Activated CD4-positive, alpha-beta T cell treated with anti-CD3 and anti-CD28 coated beads, Interleukin-2, amount 10 ng/mL, durations not matched to agents 7 days and 5 days (primary cell): ENCODE results near the gene SLC27A1. TPM values are rescaled to one million over a fixed set of nuclear protein-coding genes. Genes with fewer than 3 reads are reported as not detected.
A peak's percentile ranks its signal among the peaks of the same experiment; 100 is the strongest.
"Not testable (repeated sequence)": the region's sequence is repeated elsewhere in the genome, so short reads cannot be mapped to it uniquely, and the experiment has no call there.

Experiments used
- CTCF ChIA-PET: fragments of 350-600 bp; sonication (Branson Sonifier 250); formaldehyde crosslinking; loops from one replicate; lab custom pipeline; 2021; ENCODE audit warnings: antibody characterized with exemption; lab: Charles Lee
- POLR2A ChIA-PET: fragments of 350-600 bp; sonication (Branson Sonifier 250); formaldehyde crosslinking; loops from one replicate; lab custom pipeline; 2021; ENCODE audit warnings: antibody characterized with exemption; lab: Charles Lee
- DNase-seq: peaks from one replicate; pipeline ENCODE4 v3.0.0-alpha.2; 2020
- H3K27ac Mint-ChIP-seq: one replicate; pipeline ENCODE4 v1.8.0; 2021; ENCODE audit warnings: mild to moderate bottlenecking, moderate library complexity, mixed read lengths
- H3K27me3 Mint-ChIP-seq: one replicate; pipeline ENCODE4 v1.8.0; 2021; ENCODE audit warnings: mixed read lengths
- H3K36me3 Mint-ChIP-seq: one replicate; pipeline ENCODE4 v1.8.0; 2021; ENCODE audit warnings: low read depth, mixed read lengths
- H3K4me1 Mint-ChIP-seq: one replicate; pipeline ENCODE4 v1.8.0; 2021; ENCODE audit warnings: mixed read lengths
- H3K4me3 Mint-ChIP-seq: one replicate; pipeline ENCODE4 v1.8.0; 2021; ENCODE audit warnings: mild to moderate bottlenecking, moderate library complexity, mixed read lengths
- H3K9me3 Mint-ChIP-seq: one replicate; pipeline ENCODE4 v1.8.0; 2021; ENCODE audit warnings: mixed read lengths
- total RNA-seq, 2 experiments: library from RNA; stranded (reverse); gene quantifications; one replicate each; pipeline ENCODE4 v1.2.3, GENCODE V29; 2021

The SLC27A1 gene
- total RNA-seq, 2 experiments from 2014 or later = 2.1 to 2.8 TPM

GRCh38 chr19:17540174-17540573 is 69.8 kb downstream of the SLC27A1 start:
- no peak overlapping the region for H3K27ac Mint-ChIP-seq
- H3K36me3 Mint-ChIP-seq = no peaks in the 10 kb centered on the region
- H3K4me1 Mint-ChIP-seq = peaks cover 14% of the 10 kb centered on the region
- CTCF ChIA-PET = interaction anchor here (1.3 kb wide), 1 partner anchor 44 kb away, joined by 8 read pairs; no protein-coding TSS in a partner anchor
- POLR2A ChIA-PET = no interaction called here
- H3K9me3 Mint-ChIP-seq = no peaks in the 10 kb centered on the region
- H3K4me3 Mint-ChIP-seq = no peak overlapping the region
- peaks cover 13% of the 10 kb centered on the region for H3K27me3 Mint-ChIP-seq
- DNase-seq = no peak

- ChIA-PET CTCF (interaction anchor here (0.6 kb wide), 1 partner anchor 103 kb away, joined by 3 read pairs; no protein-coding TSS in a partner anchor), POLR2A (no interaction called here)
- H3K36me3 Mint-ChIP-seq = no peaks in the 10 kb centered on the region
- peaks cover 13% of the 10 kb centered on the region for H3K27me3 Mint-ChIP-seq
- peaks cover 14% of the 10 kb centered on the region for H3K4me1 Mint-ChIP-seq
- DNase-seq = no peak
- H3K27ac Mint-ChIP-seq = no peak overlapping the region
- H3K4me3 Mint-ChIP-seq = no peak overlapping the region
- no peaks in the 10 kb centered on the region for H3K9me3 Mint-ChIP-seq
Measured at GRCh38 chr19:17541184-17541759, 70.9 kb downstream of the SLC27A1 start.

- Mint-ChIP-seq H3K27me3 (peaks cover 13% of the 10 kb centered on the region), H3K36me3 (no peaks in the 10 kb centered on the region), H3K4me1 (peaks cover 14% of the 10 kb centered on the region), H3K4me3 (no peak overlapping the region), H3K27ac (no peak overlapping the region), H3K9me3 (no peaks in the 10 kb centered on the region)
- DNase-seq = no peak
- CTCF ChIA-PET = no interaction called here
- POLR2A ChIA-PET = no interaction called here
Measured at GRCh38 chr19:17542042-17542441, 71.7 kb downstream of the SLC27A1 start.

DNA sequence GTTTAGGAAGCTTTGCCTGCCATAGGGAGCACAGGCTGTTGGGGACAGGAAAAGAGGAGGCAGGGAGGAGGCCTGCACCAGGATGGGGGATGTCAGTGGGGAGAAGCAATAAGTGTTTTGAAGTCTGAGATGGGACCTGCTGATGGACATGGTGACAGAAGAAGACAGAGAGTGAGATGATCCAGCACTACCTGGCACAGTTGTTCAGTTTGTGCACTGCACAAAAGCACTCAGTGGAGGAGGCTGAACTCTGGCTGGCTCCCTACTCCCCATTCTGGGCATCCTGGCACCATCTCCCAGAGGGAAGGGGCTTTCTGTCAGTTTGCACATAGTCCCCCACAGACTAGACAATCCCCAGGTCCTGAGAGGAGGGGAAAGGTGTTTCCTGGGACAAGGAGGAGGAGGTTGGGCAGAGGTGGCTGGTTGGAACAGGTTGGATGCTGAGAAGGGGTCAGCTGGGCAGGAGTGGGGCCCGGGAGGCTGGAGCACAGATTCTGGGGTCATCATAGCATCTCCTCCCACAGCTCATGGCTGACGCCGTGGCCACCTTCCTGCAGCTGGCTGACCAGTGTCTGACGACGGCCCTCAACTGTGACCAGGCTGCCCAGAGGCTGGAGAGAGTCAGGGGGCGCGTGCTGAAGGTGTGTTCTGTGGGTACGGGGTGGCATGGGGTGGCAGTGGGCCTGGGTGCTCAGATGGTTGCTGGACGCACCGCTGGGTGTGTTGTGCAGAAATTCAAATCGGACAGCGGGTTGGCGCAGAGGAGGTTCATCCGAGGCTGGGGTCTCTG is 72.7 kb downstream of the SLC27A1 start:
- peaks cover 12% of the 10 kb centered on the region for H3K4me1 Mint-ChIP-seq
- H3K36me3 Mint-ChIP-seq = no peaks in the 10 kb centered on the region
- no peak overlapping the region for H3K27ac Mint-ChIP-seq
- no peak overlapping the region for H3K4me3 Mint-ChIP-seq
- ChIA-PET POLR2A (no interaction called here), CTCF (interaction anchor here (0.6 kb wide), 1 partner anchor 8 kb away, joined by 3 read pairs; no protein-coding TSS in a partner anchor)
- H3K27me3 Mint-ChIP-seq = peaks cover 10% of the 10 kb centered on the region
- no peak for DNase-seq
- no peaks in the 10 kb centered on the region for H3K9me3 Mint-ChIP-seq

GRCh38 chr19:17543986-17544385 is 73.7 kb downstream of the SLC27A1 start:
- Mint-ChIP-seq H3K9me3 (no peaks in the 10 kb centered on the region), H3K4me3 (no peak overlapping the region), H3K27me3 (peaks cover 3% of the 10 kb centered on the region), H3K27ac (no peak overlapping the region), H3K4me1 (peaks cover 5% of the 10 kb centered on the region), H3K36me3 (no peaks in the 10 kb centered on the region)
- DNase-seq = no peak
- CTCF ChIA-PET = interaction anchor here (0.6 kb wide), 1 partner anchor 9 kb away, joined by 3 read pairs; no protein-coding TSS in a partner anchor
- POLR2A ChIA-PET = no interaction called here

DNA sequence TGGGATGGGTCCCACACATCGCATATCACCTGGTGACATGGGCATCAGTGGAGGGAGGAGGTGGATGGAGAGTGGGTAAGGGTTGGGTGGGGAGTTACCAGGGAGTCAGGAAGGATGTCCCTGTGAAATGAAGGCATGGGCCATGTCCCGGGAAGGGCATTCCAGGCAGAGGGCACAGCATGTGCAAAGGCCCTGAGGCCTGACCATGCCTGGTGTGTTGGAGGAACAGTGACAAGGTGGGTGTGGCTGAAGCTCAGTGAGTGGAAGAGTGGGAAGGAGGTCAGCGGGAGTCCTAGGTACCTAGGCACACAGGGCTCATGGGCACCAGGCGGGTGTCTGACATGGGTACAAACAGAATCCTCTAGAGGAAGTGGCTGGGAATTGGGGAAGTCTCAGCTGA is 74.1 kb downstream of the SLC27A1 start:
- ChIA-PET CTCF (interaction anchor here (1.0 kb wide), 1 partner anchor 49 kb away, joined by 3 read pairs; no protein-coding TSS in a partner anchor), POLR2A (no interaction called here)
- peaks cover 5% of the 10 kb centered on the region for H3K4me1 Mint-ChIP-seq
- H3K27ac Mint-ChIP-seq = no peak overlapping the region
- H3K9me3 Mint-ChIP-seq = no peaks in the 10 kb centered on the region
- no peak for DNase-seq
- H3K4me3 Mint-ChIP-seq = no peak overlapping the region
- no peaks in the 10 kb centered on the region for H3K36me3 Mint-ChIP-seq
- H3K27me3 Mint-ChIP-seq = peaks cover 3% of the 10 kb centered on the region

- Mint-ChIP-seq H3K27ac (no peak overlapping the region), H3K4me1 (no peaks in the 10 kb centered on the region), H3K9me3 (no peaks in the 10 kb centered on the region), H3K4me3 (no peak overlapping the region), H3K27me3 (no peaks in the 10 kb centered on the region), H3K36me3 (no peaks in the 10 kb centered on the region)
- DNase-seq = no peak
- ChIA-PET CTCF (interaction anchor here (0.6 kb wide), 1 partner anchor 119 kb away, joined by 3 read pairs; no protein-coding TSS in a partner anchor), POLR2A (no interaction called here)
Measured at GRCh38 chr19:17548145-17548544, 77.8 kb downstream of the SLC27A1 start.

DNA sequence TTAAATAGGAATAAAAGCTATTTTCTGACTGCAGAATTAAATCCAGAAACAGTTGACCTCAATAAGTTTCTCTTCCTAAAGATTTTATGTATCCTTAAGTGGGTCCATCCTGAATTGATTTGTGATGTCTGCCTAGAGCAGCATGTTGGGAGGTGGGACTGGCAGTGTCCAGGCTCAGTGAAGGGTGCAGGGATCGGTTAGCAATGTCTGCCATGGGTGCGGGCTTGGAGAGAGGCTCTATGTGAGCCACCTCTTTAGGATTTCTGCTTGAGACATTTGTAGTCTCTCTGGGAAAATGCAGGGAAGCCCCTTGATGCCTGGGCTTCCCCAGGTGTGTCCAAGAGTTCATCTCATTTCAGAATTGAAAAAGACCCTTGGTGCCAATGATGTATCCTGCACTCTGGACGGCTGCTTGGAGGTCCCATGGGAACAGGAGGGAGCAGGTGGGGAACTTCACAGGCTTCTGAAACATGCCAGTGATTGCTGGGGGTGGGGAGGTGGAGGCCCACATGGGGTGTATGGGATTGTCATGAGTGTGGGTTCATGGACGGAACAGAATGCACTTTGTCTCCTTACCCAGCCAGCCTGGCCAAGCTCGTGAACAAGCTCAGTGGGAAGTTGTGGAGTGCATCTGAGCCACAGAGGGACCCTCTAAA is 78.9 kb downstream of the SLC27A1 start:
- no peaks in the 10 kb centered on the region for H3K36me3 Mint-ChIP-seq
- H3K9me3 Mint-ChIP-seq = no peaks in the 10 kb centered on the region
- no peak overlapping the region for H3K4me3 Mint-ChIP-seq
- peaks cover 4% of the 10 kb centered on the region for H3K4me1 Mint-ChIP-seq
- ChIA-PET CTCF (interaction anchor here (0.6 to 0.7 kb wide), 2 partner anchors 55 to 366 kb away, joined by 4 to 5 read pairs; no protein-coding TSS in a partner anchor), POLR2A (no interaction called here)
- no peak for DNase-seq
- H3K27ac Mint-ChIP-seq = no peak overlapping the region
- no peaks in the 10 kb centered on the region for H3K27me3 Mint-ChIP-seq

DNA sequence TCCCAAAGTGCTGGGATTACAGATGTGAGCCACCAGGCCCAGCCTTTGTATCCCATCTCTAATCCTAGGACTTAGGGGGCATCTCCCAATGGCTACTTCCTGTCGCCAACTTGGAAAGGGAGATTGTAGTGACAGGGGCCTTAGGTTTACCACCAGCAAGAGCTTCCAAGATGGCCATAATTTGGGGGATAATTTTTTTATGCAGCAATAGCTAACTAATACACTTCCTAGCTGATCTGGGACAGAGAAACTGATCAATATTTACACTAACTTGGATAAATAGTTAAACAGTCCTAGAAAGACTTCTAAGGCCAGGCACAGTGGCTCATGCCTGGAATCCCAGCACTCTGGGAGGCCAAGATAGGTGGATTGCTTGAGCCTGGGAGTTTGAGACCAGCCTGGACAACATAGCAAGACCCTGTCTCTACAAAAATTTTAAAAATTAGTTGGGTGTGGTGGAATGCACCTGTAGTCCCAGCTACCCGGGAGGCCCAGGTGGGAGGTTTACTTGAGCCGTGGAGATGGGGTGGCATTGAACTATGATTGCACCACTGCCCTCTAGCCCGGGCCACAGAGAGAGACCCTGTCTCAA is 79.8 kb downstream of the SLC27A1 start:
- Mint-ChIP-seq H3K9me3 (no peaks in the 10 kb centered on the region), H3K36me3 (no peaks in the 10 kb centered on the region), H3K4me1 (peaks cover 8% of the 10 kb centered on the region), H3K4me3 (no peak overlapping the region), H3K27ac (no peak overlapping the region), H3K27me3 (no peaks in the 10 kb centered on the region)
- ChIA-PET POLR2A (no interaction called here), CTCF (interaction anchor here (0.6 to 1.3 kb wide), 3 partner anchors 13 to 54 kb away, joined by 3 to 4 read pairs (median 3); no protein-coding TSS in a partner anchor)
- no peak for DNase-seq

DNA sequence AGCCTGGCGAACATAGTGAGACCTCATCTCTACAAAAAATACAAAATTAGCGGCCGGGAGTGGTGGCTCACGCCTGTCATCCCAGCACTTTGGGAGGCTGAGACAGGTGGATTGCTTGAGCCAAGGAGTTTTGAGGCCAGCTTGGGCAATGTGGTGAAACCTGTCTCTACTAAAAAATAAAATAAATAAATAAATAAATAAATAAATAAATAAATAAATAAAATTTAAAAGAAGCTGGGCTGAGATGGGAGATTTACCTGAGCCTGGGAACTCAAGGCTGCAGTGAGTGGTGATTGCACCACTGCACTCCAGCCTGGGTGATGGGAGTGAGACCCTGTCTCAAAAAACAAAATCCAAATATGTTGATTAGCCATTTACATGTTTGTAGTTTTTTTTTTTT is 82.4 kb downstream of the SLC27A1 start:
- CTCF ChIA-PET = interaction anchor here (0.6 to 1.9 kb wide), 3 partner anchors 41 to 176 kb away, joined by 3 to 4 read pairs (median 3); partner anchors contain the start of gene PGLS
- H3K9me3 Mint-ChIP-seq, DNase-seq, POLR2A ChIA-PET, H3K27ac Mint-ChIP-seq, H3K27me3 Mint-ChIP-seq, H3K36me3 Mint-ChIP-seq, H3K4me3 Mint-ChIP-seq: not testable (repeated sequence)
- H3K4me1 Mint-ChIP-seq = peaks cover 17% of the 10 kb centered on the region

DNA sequence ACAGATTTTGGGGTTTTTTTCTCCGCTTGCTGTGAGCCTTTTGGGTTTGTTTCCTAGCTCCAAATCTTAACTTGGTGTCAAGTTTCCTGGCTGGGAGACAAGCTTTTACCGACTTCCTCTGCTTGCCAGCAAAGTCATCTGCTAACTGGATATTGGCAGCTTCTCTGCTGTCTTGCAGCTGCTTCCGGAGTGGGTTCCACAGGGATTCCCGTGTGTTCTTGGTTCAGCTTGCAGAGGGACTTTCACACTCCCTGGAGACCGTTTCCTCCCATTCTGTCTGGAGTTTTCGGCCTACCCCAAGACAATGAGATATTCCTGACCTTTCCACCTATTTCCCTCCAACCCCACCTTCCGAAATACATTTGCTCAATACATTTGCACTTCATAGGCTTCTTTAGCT is 82.9 kb downstream of the SLC27A1 start:
- no peak overlapping the region for H3K4me3 Mint-ChIP-seq
- ChIA-PET POLR2A (no interaction called here), CTCF (interaction anchor here (0.5 to 1.9 kb wide), 3 partner anchors 42 to 152 kb away, joined by 3 to 4 read pairs (median 3); partner anchors contain the start of gene PGLS)
- no peak for DNase-seq
- H3K9me3 Mint-ChIP-seq = no peaks in the 10 kb centered on the region
- no peaks in the 10 kb centered on the region for H3K27me3 Mint-ChIP-seq
- H3K27ac Mint-ChIP-seq = no peak overlapping the region
- peaks cover 17% of the 10 kb centered on the region for H3K4me1 Mint-ChIP-seq
- peaks cover 5% of the 10 kb centered on the region for H3K36me3 Mint-ChIP-seq

DNA sequence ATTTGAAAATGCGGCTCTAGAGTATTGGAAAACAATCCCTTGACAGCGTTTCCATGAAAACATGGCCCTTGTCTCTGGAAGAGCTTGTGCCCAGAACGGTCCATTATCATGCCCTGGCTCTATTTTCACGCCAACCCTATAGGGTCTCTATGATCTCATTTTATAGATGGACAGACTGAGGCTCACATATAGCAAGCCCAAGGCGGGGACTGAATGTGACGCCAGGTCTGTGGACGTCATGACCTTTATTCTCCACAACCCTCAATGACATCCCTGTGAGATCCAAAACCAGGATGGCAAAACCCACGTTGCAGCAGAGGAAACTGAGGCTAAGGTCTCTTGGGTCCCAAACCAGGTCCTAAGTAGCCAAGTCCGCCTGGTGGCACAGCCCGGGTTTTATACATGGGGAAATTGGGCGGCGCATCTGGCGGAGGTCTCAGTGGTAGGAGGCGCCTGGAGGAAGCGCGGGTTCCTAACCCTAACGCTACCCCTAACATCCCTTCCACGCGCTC is 84.7 kb downstream of the SLC27A1 start:
- H3K36me3 Mint-ChIP-seq = peaks cover 14% of the 10 kb centered on the region
- no peak for DNase-seq
- no peaks in the 10 kb centered on the region for H3K27me3 Mint-ChIP-seq
- CTCF ChIA-PET = interaction anchor here (0.6 kb wide), 2 partner anchors 163 to 167 kb away, joined by 3 read pairs; no protein-coding TSS in a partner anchor
- POLR2A ChIA-PET = no interaction called here
- peak overlapping the region; percentile 19 for H3K27ac Mint-ChIP-seq
- peak overlapping the region; percentile 72 for H3K4me3 Mint-ChIP-seq
- H3K9me3 Mint-ChIP-seq = no peaks in the 10 kb centered on the region
- peaks cover 18% of the 10 kb centered on the region for H3K4me1 Mint-ChIP-seq
